B cell (primary cell): ENCODE data around the gene DLG1.

ENCODE experiments used
- EZH2 ChIP-seq: IDR thresholded peaks from 2 replicates; pipeline ENCODE4 v1.6.1; 2012; ENCODE audit warnings: borderline replicate concordance, low read depth, mild to moderate bottlenecking, moderate library complexity, low read length; ENCODE audit not compliant: insufficient read depth, poor library complexity, severe bottlenecking
- TF ChIP-seq, protein P1 (sequence below): fragments of 200-600 bp; IDR thresholded peaks from one replicate; pipeline ENCODE4 v1.8.0; 2022; ENCODE audit warnings: antibody characterized with exemption, mild to moderate bottlenecking

DNA sequence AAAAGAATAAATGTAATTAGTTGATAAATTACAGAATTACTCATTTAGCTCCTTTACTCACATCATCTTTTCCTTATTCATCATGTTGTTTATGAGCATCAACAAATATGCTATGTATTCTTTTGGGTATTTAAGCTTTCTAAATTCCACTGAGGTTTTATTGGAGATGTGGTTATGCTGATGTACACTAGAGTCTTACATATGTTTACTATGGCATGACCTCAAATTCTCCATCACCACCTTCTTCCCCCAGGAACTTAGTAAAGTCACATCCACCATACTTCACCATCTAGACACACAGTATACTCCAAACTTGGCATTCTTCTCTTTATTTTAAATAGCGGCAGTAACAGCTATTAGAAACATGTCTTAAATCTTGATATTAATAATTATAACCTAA, 194.6 kb downstream of the DLG1 start:
- no peak for TF ChIP-seq EZH2
- TF ChIP-seq, protein P1, sequence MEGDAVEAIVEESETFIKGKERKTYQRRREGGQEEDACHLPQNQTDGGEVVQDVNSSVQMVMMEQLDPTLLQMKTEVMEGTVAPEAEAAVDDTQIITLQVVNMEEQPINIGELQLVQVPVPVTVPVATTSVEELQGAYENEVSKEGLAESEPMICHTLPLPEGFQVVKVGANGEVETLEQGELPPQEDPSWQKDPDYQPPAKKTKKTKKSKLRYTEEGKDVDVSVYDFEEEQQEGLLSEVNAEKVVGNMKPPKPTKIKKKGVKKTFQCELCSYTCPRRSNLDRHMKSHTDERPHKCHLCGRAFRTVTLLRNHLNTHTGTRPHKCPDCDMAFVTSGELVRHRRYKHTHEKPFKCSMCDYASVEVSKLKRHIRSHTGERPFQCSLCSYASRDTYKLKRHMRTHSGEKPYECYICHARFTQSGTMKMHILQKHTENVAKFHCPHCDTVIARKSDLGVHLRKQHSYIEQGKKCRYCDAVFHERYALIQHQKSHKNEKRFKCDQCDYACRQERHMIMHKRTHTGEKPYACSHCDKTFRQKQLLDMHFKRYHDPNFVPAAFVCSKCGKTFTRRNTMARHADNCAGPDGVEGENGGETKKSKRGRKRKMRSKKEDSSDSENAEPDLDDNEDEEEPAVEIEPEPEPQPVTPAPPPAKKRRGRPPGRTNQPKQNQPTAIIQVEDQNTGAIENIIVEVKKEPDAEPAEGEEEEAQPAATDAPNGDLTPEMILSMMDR = no peak
